Measurements from ENCODE around the gene ANKS1B. TPM values are rescaled to one million over a fixed set of nuclear protein-coding genes. Genes with fewer than 3 reads are reported as not detected.

ANKS1B gene
- polyA plus RNA-seq, 3 donors, result not detected

GRCh38 chr12:99926511-99927169, 58.1 kb downstream of the ANKS1B start:
- Histone ChIP-seq H3K9ac (ENCODE audit: insufficient read depth, low read length, poor library complexity, severe bottlenecking) (no peak overlapping the region), H4K20me1 (ENCODE audit: insufficient read depth, low read length) (no peaks in the 10 kb centered on the region), H3K36me3 (replicated peaks in 1 of 2; ENCODE audit: control insufficient read depth in 1 of 2, insufficient read depth in 2 of 2, low read length in 2 of 2) (no peaks in the 10 kb centered on the region), H3K4me2 (replicated peaks; ENCODE audit: extremely low read depth, low read length, poor library complexity, severe bottlenecking) (no peak overlapping the region), H2AFZ (ENCODE audit: insufficient read depth, low read depth, low read length, poor library complexity, severe bottlenecking) (no peak overlapping the region), H3K9me3 (replicated peaks in 1 of 2; ENCODE audit: control insufficient read depth in 1 of 2, insufficient read depth in 1 of 2, low read length in 2 of 2) (no peaks in the 10 kb centered on the region), H3K4me1 (ENCODE audit: control insufficient read depth in 1 of 2, insufficient read depth in 2 of 2, low read length in 2 of 2) (no peaks in the 10 kb centered on the region), H3K4me3 (replicated peaks in 1 of 3; ENCODE audit: low read depth in 2 of 3, low read length in 3 of 3) (no peak overlapping the region), H3K27ac (ENCODE audit: low read depth in 1 of 2, low read length in 2 of 2) (no peak overlapping the region), H3K79me2 (ENCODE audit: insufficient read depth, low read length) (no peaks in the 10 kb centered on the region), H3K27me3 (ENCODE audit: control insufficient read depth in 2 of 2, insufficient read depth in 2 of 2, low read length in 2 of 2) (no peaks in the 10 kb centered on the region)
- no peaks in the 10 kb centered on the region for H3K27me3 Mint-ChIP-seq (ENCODE audit: low read depth in 3 of 3)
- DNase-seq, result no peak
- H3K4me3 Mint-ChIP-seq, result no peak overlapping the region
- intact Hi-C loops (cut with micrococcal nuclease), result no loop called here
- H3K4me1 Mint-ChIP-seq, result no peaks in the 10 kb centered on the region
- peaks cover 0 to 2% (median 0%) of the 10 kb centered on the region in 7 donors for H3K9me3 Mint-ChIP-seq
- WGBS (ENCODE audit: insufficient coverage), result 100% methylated on average over 1 of the region's 2 CpGs
- TF ChIP-seq CTCF (IDR thresholded peaks at IDR 0.05), result no peak
- H3K27ac Mint-ChIP-seq, result no peak overlapping the region
- no peaks in the 10 kb centered on the region for H3K36me3 Mint-ChIP-seq

GRCh38 chr12:99920353-99920960, 64.3 kb downstream of the ANKS1B start:
- H3K4me1 Mint-ChIP-seq, result no peaks in the 10 kb centered on the region
- TF ChIP-seq CTCF (IDR thresholded peaks at IDR 0.05), result no peak
- Histone ChIP-seq H3K27me3 (ENCODE audit: control insufficient read depth in 2 of 2, insufficient read depth in 2 of 2, low read length in 2 of 2) (no peaks in the 10 kb centered on the region), H3K4me3 (replicated peaks in 1 of 3; ENCODE audit: low read depth in 2 of 3, low read length in 3 of 3) (no peak overlapping the region), H4K20me1 (ENCODE audit: insufficient read depth, low read length) (no peaks in the 10 kb centered on the region), H3K79me2 (ENCODE audit: insufficient read depth, low read length) (no peaks in the 10 kb centered on the region), H3K4me1 (ENCODE audit: control insufficient read depth in 1 of 2, insufficient read depth in 2 of 2, low read length in 2 of 2) (no peaks in the 10 kb centered on the region), H2AFZ (ENCODE audit: insufficient read depth, low read depth, low read length, poor library complexity, severe bottlenecking) (no peak overlapping the region), H3K9ac (ENCODE audit: insufficient read depth, low read length, poor library complexity, severe bottlenecking) (no peak overlapping the region), H3K27ac (ENCODE audit: low read depth in 1 of 2, low read length in 2 of 2) (no peak overlapping the region), H3K9me3 (replicated peaks in 1 of 2; ENCODE audit: control insufficient read depth in 1 of 2, insufficient read depth in 1 of 2, low read length in 2 of 2) (no peaks in the 10 kb centered on the region), H3K4me2 (replicated peaks; ENCODE audit: extremely low read depth, low read length, poor library complexity, severe bottlenecking) (no peak overlapping the region), H3K36me3 (replicated peaks in 1 of 2; ENCODE audit: control insufficient read depth in 1 of 2, insufficient read depth in 2 of 2, low read length in 2 of 2) (no peaks in the 10 kb centered on the region)
- no peaks in the 10 kb centered on the region for H3K36me3 Mint-ChIP-seq
- DNase-seq, result no peak
- H3K9me3 Mint-ChIP-seq, result peaks cover 0 to 2% (median 0%) of the 10 kb centered on the region in 7 donors
- no peak overlapping the region for H3K27ac Mint-ChIP-seq
- WGBS (ENCODE audit: insufficient coverage), result 100% methylated on average over 1 of the region's 5 CpGs
- H3K27me3 Mint-ChIP-seq (ENCODE audit: low read depth in 3 of 3), result no peaks in the 10 kb centered on the region
- intact Hi-C loops (cut with micrococcal nuclease), result no loop called here
- no peak overlapping the region for H3K4me3 Mint-ChIP-seq

Measured in CD14-positive monocyte (primary cell).